Myocyte (in vitro differentiated cells): Measurements from ENCODE around the gene NSMCE4A. TPM values are rescaled to one million over a fixed set of nuclear protein-coding genes. Genes with fewer than 3 reads are reported as not detected.

Experiments used
- total RNA-seq: library from RNA; depleted of rRNA; stranded (reverse); fragments of >200 nt; gene quantifications from 2 replicates; pipeline ENCODE4 v1.2.3, GENCODE V29; 2014

Gene NSMCE4A
- total RNA-seq, 1 donor from 2014 or later: 24.4 TPM

Other genes with a start within 250 kb of the NSMCE4A start
- 31.5 and 35.6 TPM in 2 replicates for gene ATE1, start 47.2 kb downstream of the NSMCE4A start, total RNA-seq
- gene TACC2, start 13.9 kb upstream of the NSMCE4A start, total RNA-seq: 25.1 and 34.1 TPM in 2 replicates